ENCODE data around the gene ABCA13. TPM values are rescaled to one million over a fixed set of nuclear protein-coding genes. Genes with fewer than 3 reads are reported as not detected.

Gene ABCA13
- total and polyA plus RNA-seq, 2 of the 4 experiments (the other 2 are of a cell fraction) = under 0.01 to 0.07 TPM

DNA sequence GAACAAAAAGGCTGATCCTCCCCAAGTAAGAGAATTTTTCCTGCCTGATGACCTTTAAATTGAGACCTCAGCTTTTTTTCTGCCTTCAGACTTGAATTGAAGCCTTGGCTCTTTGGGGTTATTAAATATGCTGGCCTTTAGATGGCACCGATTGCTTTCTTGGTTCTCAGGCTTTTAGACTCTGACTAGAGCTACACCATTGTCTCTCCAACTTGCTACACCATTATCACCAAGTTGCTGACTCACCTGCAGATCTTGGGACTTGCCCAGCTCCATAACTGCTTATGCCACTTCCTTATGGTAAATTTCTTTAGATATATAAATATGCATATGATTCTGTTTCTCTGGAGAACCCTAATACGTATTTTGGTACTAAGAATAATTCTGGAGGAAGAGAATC lies 3.1 kb upstream of the ABCA13 start:
- dilution Hi-C loops (cut with HindIII; ENCODE audit: low sequenced_read_pairs, unreplicated experiment) = no loop called here
- Histone ChIP-seq H4K8ac (ENCODE audit: low read depth in 2 of 2, low read length in 2 of 2) (no peak overlapping the region), H3K9me1 (ENCODE audit: insufficient read depth, low read length) (no peaks in the 10 kb centered on the region), H3K4me1 (ENCODE audit: control insufficient read depth, insufficient read depth, low read length) (peaks cover 3% of the 10 kb centered on the region; the same call in 1 of the 2 replicates), H3K79me1 (ENCODE audit: low read depth in 1 of 2, low read length in 2 of 2) (no peaks in the 10 kb centered on the region), H2AK5ac (ENCODE audit: low read depth, low read length) (no peak overlapping the region), H2BK20ac (ENCODE audit: low read depth, low read length) (no peak overlapping the region), H3K14ac (replicated peaks; ENCODE audit: low read depth, low read length) (no peak overlapping the region), H3K4me2 (ENCODE audit: low read depth, low read length) (no peak overlapping the region), H3K4ac (ENCODE audit: low read depth, low read length) (no peak overlapping the region), H3K9ac (ENCODE audit: low read depth, low read length) (no peak overlapping the region), H2AFZ (replicated peaks; ENCODE audit: low read length, poor library complexity) (no peak overlapping the region), H2BK120ac (ENCODE audit: low read depth, low read length) (no peak overlapping the region), H3K27ac (ENCODE audit: insufficient read depth, low read length) (no peak overlapping the region), H3K9me3 (ENCODE audit: control insufficient read depth, insufficient read depth, low read length) (peaks cover 2% of the 10 kb centered on the region; the same call in 1 of the 2 replicates), H3K27me3 (ENCODE audit: control insufficient read depth, insufficient read depth, low read length) (peaks cover 2% of the 10 kb centered on the region; the same call in 1 of the 2 replicates), H2AK9ac (replicated peaks; ENCODE audit: low read depth, low read length, poor library complexity) (no peak overlapping the region), H4K20me1 (ENCODE audit: insufficient read depth, low read length) (no peaks in the 10 kb centered on the region), H4K91ac (ENCODE audit: insufficient read depth, low read depth, low read length) (no peak overlapping the region), H3K36me3 (ENCODE audit: control insufficient read depth, insufficient read depth, low read length) (no peaks in the 10 kb centered on the region), H3K18ac (ENCODE audit: low read depth, low read length) (no peak overlapping the region), H3K56ac (ENCODE audit: extremely low read depth, insufficient read depth, low read length) (no peak overlapping the region), H2BK5ac (ENCODE audit: low read depth, low read length, poor library complexity, severe bottlenecking) (no peak overlapping the region), H3K4me3 (ENCODE audit: insufficient read depth, low read depth, low read length) (no peak overlapping the region), H2BK15ac (ENCODE audit: low read depth, low read length) (no peak overlapping the region), H4K5ac (ENCODE audit: low read depth, low read length) (no peak overlapping the region), H3K23ac (ENCODE audit: low read depth, low read length) (no peak overlapping the region)
- ATAC-seq (ENCODE audit: low read depth) (no peak; the same call in 1 of the 2 replicates), DNase-seq (peak; percentile 55)
- CTCF ChIA-PET = interaction anchor here (1.0 kb wide), 1 partner anchor 131 kb away, joined by 3 read pairs; no protein-coding TSS in a partner anchor
- no TSS peak for BruUV-seq (replicated peaks)
- POLR2A ChIA-PET (ENCODE audit: unreplicated experiment) = no interaction called here
- intact Hi-C loops (cut with micrococcal nuclease) = no loop called here
- in situ Hi-C loops (cut with MboI; ENCODE audit: low sequenced_read_pairs) = no loop called here
- WGBS, 2 experiments (ENCODE audit: extremely low coverage in 2 of 2, insufficient read length in 1 of 2) = no CpG with 5 or more reads among the region's 2 CpGs
- TF ChIP-seq, protein P1, sequence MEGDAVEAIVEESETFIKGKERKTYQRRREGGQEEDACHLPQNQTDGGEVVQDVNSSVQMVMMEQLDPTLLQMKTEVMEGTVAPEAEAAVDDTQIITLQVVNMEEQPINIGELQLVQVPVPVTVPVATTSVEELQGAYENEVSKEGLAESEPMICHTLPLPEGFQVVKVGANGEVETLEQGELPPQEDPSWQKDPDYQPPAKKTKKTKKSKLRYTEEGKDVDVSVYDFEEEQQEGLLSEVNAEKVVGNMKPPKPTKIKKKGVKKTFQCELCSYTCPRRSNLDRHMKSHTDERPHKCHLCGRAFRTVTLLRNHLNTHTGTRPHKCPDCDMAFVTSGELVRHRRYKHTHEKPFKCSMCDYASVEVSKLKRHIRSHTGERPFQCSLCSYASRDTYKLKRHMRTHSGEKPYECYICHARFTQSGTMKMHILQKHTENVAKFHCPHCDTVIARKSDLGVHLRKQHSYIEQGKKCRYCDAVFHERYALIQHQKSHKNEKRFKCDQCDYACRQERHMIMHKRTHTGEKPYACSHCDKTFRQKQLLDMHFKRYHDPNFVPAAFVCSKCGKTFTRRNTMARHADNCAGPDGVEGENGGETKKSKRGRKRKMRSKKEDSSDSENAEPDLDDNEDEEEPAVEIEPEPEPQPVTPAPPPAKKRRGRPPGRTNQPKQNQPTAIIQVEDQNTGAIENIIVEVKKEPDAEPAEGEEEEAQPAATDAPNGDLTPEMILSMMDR (conservative IDR thresholded peaks at IDR 0.05; ENCODE audit: low read depth, low read length) = peak; percentile 30; the same call in 1 of the 2 replicates
- TF ChIP-seq MAFK (IDR thresholded peaks at IDR 0.05; ENCODE audit: low read depth, low read length) (no peak), RAD21 (IDR thresholded peaks at IDR 0.05; ENCODE audit: low read length) (peak; percentile 29; the same call in 1 of the 2 replicates)
